Measurements from ENCODE around the gene CHCHD5.

The CHCHD5 gene

GRCh38 chr2:112579241-112579640 is 5.2 kb upstream of the CHCHD5 start:
- no peaks in the 10 kb centered on the region for H3K27me3 ChIP-seq (ENCODE audit: control insufficient read depth, insufficient read depth, low read length)
- H2AFZ ChIP-seq = no peak overlapping the region
- no peaks in the 10 kb centered on the region for H3K79me2 ChIP-seq
- no peak overlapping the region for H3K27ac ChIP-seq
- H3K4me1 ChIP-seq = peaks cover 2% of the 10 kb centered on the region
- no peaks in the 10 kb centered on the region for H3K9me3 ChIP-seq (ENCODE audit: control insufficient read depth, low read length)
- H3K4me3 ChIP-seq (ENCODE audit: low read depth, low read length) = no peak overlapping the region
- no peak overlapping the region for H3K9ac ChIP-seq
- no peak overlapping the region for H3K4me2 ChIP-seq (ENCODE audit: low read length)
- TF ChIP-seq CTCF (IDR thresholded peaks at IDR 0.05) = no peak
- H3K36me3 ChIP-seq (ENCODE audit: control insufficient read depth, insufficient read depth, low read length) = no peaks in the 10 kb centered on the region

GRCh38 chr2:112580084-112580483 is 4.3 kb upstream of the CHCHD5 start:
- peaks cover 2% of the 10 kb centered on the region for H3K4me1 ChIP-seq
- H3K9me3 ChIP-seq (ENCODE audit: control insufficient read depth, low read length) = no peaks in the 10 kb centered on the region
- H3K79me2 ChIP-seq = no peaks in the 10 kb centered on the region
- H2AFZ ChIP-seq = no peak overlapping the region
- no peak overlapping the region for H3K27ac ChIP-seq
- H3K4me3 ChIP-seq (ENCODE audit: low read depth, low read length) = no peak overlapping the region
- no peak overlapping the region for H3K4me2 ChIP-seq (ENCODE audit: low read length)
- TF ChIP-seq CTCF (IDR thresholded peaks at IDR 0.05) = no peak
- no peaks in the 10 kb centered on the region for H3K36me3 ChIP-seq (ENCODE audit: control insufficient read depth, insufficient read depth, low read length)
- no peak overlapping the region for H3K9ac ChIP-seq
- H3K27me3 ChIP-seq (ENCODE audit: control insufficient read depth, insufficient read depth, low read length) = no peaks in the 10 kb centered on the region

- Histone ChIP-seq H3K4me2 (ENCODE audit: low read length) (no peak overlapping the region), H3K9me3 (ENCODE audit: control insufficient read depth, low read length) (no peaks in the 10 kb centered on the region), H3K27ac (no peak overlapping the region), H3K9ac (no peak overlapping the region), H2AFZ (no peak overlapping the region), H3K4me1 (peaks cover 7% of the 10 kb centered on the region), H3K4me3 (ENCODE audit: low read depth, low read length) (no peak overlapping the region), H3K27me3 (ENCODE audit: control insufficient read depth, insufficient read depth, low read length) (no peaks in the 10 kb centered on the region), H3K36me3 (ENCODE audit: control insufficient read depth, insufficient read depth, low read length) (no peaks in the 10 kb centered on the region), H3K79me2 (peaks cover 2% of the 10 kb centered on the region)
- peak; percentile 75 for TF ChIP-seq CTCF (IDR thresholded peaks at IDR 0.05)
These were observed 2.1 kb upstream of the CHCHD5 start for GRCh38 chr2:112582314-112582746.

GRCh38 chr2:112583497-112584133 is 794 bp upstream of the CHCHD5 start:
- no peaks in the 10 kb centered on the region for H3K36me3 ChIP-seq (ENCODE audit: control insufficient read depth, insufficient read depth, low read length)
- TF ChIP-seq CTCF (IDR thresholded peaks at IDR 0.05) = no peak
- H3K4me1 ChIP-seq = peaks cover 7% of the 10 kb centered on the region
- H3K27me3 ChIP-seq (ENCODE audit: control insufficient read depth, insufficient read depth, low read length) = no peaks in the 10 kb centered on the region
- peak overlapping the region; percentile 75 for H3K4me2 ChIP-seq (ENCODE audit: low read length)
- H3K27ac ChIP-seq = peak overlapping the region; percentile 92
- peaks cover 2% of the 10 kb centered on the region for H3K79me2 ChIP-seq
- H3K9me3 ChIP-seq (ENCODE audit: control insufficient read depth, low read length) = no peaks in the 10 kb centered on the region
- no peak overlapping the region for H3K9ac ChIP-seq
- peak overlapping the region; percentile 90 for H3K4me3 ChIP-seq (ENCODE audit: low read depth, low read length)
- H2AFZ ChIP-seq = peak overlapping the region; percentile 100

- Histone ChIP-seq H3K79me2 (peaks cover 2% of the 10 kb centered on the region), H3K9ac (no peak overlapping the region), H2AFZ (peak overlapping the region; percentile 100), H3K4me1 (peaks cover 7% of the 10 kb centered on the region), H3K9me3 (ENCODE audit: control insufficient read depth, low read length) (no peaks in the 10 kb centered on the region), H3K4me2 (ENCODE audit: low read length) (peak overlapping the region; percentile 75), H3K27ac (peak overlapping the region; percentile 92), H3K27me3 (ENCODE audit: control insufficient read depth, insufficient read depth, low read length) (no peaks in the 10 kb centered on the region), H3K36me3 (ENCODE audit: control insufficient read depth, insufficient read depth, low read length) (no peaks in the 10 kb centered on the region), H3K4me3 (ENCODE audit: low read depth, low read length) (peak overlapping the region; percentile 90)
- no peak for TF ChIP-seq CTCF (IDR thresholded peaks at IDR 0.05)
These were observed 462 bp downstream of the CHCHD5 start for GRCh38 chr2:112584891-112585250.

Data from parathyroid adenoma (tissue), 2 donors.